ENCODE measurements around the gene COL23A1.

GRCh38 chr5:178304761-178305645 lies 285.2 kb downstream of the COL23A1 start:
- TF ChIP-seq CTCF (IDR thresholded peaks at IDR 0.05; ENCODE audit: control extremely low read depth in 1 of 3, insufficient read depth in 1 of 3, low read depth in 1 of 3, low read length in 3 of 3) (no peak), NRF1 (IDR thresholded peaks at IDR 0.05; ENCODE audit: low read depth, low read length) (no peak), EP300 (IDR thresholded peaks at IDR 0.05; ENCODE audit: borderline replicate concordance in 1 of 2, low read depth in 2 of 2, low read length in 2 of 2) (no peak), EZH2 (IDR thresholded peaks at IDR 0.05; ENCODE audit: low read depth, low read length, severe bottlenecking) (no peak), TBP (IDR thresholded peaks at IDR 0.05; ENCODE audit: low read depth, low read length) (no peak), GTF2F1 (IDR thresholded peaks at IDR 0.05; ENCODE audit: borderline replicate concordance, low read depth, low read length) (no peak)

All from H1 (cell line).